HG03139 (cell line): ENCODE measurements around the gene MAP3K12.
"Not testable (repeated sequence)": the region's sequence is repeated elsewhere in the genome, so short reads cannot be mapped to it uniquely, and the experiment has no call there.

Experiments
- ATAC-seq: cut with Tn5 transposase; IDR thresholded peaks from one replicate; pipeline ENCODE4 v1.9.1; 2021; ENCODE audit not compliant: unreplicated experiment

Gene MAP3K12

GRCh38 chr12:53444593-53445325 lies 54.5 kb downstream of the MAP3K12 start:
- not testable (repeated sequence) for ATAC-seq

DNA sequence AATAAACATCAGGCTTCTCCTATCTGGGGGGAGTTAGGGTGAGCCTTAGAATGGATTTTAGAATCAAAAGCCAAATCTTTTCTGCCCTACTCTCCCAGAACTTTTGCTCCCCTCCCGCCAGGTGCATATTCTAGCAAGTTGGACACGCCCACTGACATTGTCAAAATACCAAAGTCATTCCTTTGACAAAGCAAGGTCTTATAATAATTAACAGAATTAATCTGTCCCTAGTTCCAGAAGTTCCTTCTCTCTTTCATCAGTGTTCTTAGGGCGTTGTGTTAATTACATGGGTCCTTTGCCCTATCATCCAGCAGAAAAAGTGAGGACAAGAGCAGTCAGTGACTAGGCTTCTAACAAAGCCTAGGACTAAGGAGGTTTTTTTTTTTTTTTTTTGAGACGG lies 55.3 kb downstream of the MAP3K12 start:
- ATAC-seq: no peak

DNA sequence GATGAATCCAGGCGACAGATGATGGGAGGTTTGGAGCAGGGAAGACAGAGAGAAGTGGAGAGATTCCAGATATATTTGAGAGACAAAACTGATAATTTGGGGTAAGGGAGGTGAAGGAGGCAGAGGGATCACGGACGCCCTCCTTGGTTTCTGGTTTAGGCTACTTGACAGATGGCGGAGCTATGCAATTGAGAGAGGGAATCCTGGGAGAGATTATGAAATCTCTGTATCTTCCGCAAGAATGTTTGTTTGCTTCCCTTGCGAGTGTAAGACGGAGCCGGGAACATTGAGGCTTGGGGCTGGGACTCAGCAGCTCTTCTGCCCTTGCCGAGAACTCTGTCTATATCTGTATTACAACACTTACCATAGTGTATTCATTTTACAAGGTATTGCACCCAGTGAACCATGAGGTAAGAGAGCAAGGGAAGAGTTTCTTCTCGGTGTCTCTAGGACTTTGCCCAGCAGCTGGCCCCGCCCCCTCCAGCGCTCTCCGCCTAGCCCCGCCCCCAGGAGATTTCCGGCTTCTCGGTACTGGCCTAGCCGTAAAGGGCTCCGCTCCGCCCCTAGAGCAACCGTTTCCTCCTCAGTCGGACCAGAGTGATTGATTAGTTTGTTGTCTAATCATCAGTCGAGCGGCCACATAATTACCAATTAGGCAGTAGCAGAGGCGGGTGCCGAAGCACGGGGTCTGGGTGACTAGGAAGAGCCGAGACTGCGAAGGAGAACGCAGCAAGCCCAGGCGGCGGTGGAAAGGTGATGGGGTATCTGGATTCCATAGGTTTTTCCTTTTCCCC lies 58.0 kb downstream of the MAP3K12 start, which contains the start of gene PRR13:
Gene PRR13, plus strand, starts transcription at position 695 of the 794 bp plus-strand sequence. CDS start 981 bp downstream, outside the sequence.
- peak; percentile 97 for ATAC-seq

- ATAC-seq: not testable (repeated sequence)
These were observed 59.7 kb downstream of the MAP3K12 start for GRCh38 chr12:53439582-53439981.

- not testable (repeated sequence) for ATAC-seq
These were observed 63.9 kb downstream of the MAP3K12 start for GRCh38 chr12:53435326-53435725.

- no peak for ATAC-seq
These were observed 68.1 kb downstream of the MAP3K12 start for GRCh38 chr12:53431187-53431586.

GRCh38 chr12:53430116-53430515 lies 69.1 kb downstream of the MAP3K12 start:
- ATAC-seq: no peak
